Activated CD8-positive, alpha-beta memory T cell treated with anti-CD3 and anti-CD28 coated beads for 1 hour (primary cell): ENCODE results near the gene COL1A2.

Source experiments
- DNase-seq, 2 donors: peaks; one replicate each; pipeline ENCODE4 v3.0.0-alpha.2; 2020; ENCODE audit warnings: low read depth in 1 of 2; ENCODE audit errors: extremely low read depth in 1 of 2

The COL1A2 gene

GRCh38 chr7:94432281-94432670, 37.6 kb downstream of the COL1A2 start:
- DNase-seq: no peak

GRCh38 chr7:94432817-94433216, 38.1 kb downstream of the COL1A2 start:
- DNase-seq: no peak

GRCh38 chr7:94433224-94433623, 38.5 kb downstream of the COL1A2 start:
- DNase-seq: no peak

- no peak for DNase-seq
These were observed 39.3 kb downstream of the COL1A2 start for GRCh38 chr7:94434042-94434441.

GRCh38 chr7:94436018-94436604, 41.4 kb downstream of the COL1A2 start:
- DNase-seq: peak; percentile 6 to 25

GRCh38 chr7:94436700-94437099, 42.0 kb downstream of the COL1A2 start:
- no peak for DNase-seq

- DNase-seq: no peak
These were observed 45.2 kb downstream of the COL1A2 start for GRCh38 chr7:94439893-94440381.

GRCh38 chr7:94440451-94441039, 45.9 kb downstream of the COL1A2 start:
- no peak for DNase-seq

- no peak for DNase-seq
These were observed 46.4 kb downstream of the COL1A2 start for GRCh38 chr7:94441138-94441537.

- no peak for DNase-seq
These were observed 47.9 kb downstream of the COL1A2 start for GRCh38 chr7:94442639-94443038.

GRCh38 chr7:94444813-94445212, 50.1 kb downstream of the COL1A2 start:
- DNase-seq: no peak

- no peak for DNase-seq
These were observed 51.0 kb downstream of the COL1A2 start for GRCh38 chr7:94445696-94446194.

- DNase-seq: no peak
These were observed 51.6 kb downstream of the COL1A2 start for GRCh38 chr7:94446308-94446707.

GRCh38 chr7:94449151-94449725, 54.5 kb downstream of the COL1A2 start:
- DNase-seq: no peak

GRCh38 chr7:94450044-94450697, 55.5 kb downstream of the COL1A2 start:
- no peak for DNase-seq

GRCh38 chr7:94451187-94451586, 56.5 kb downstream of the COL1A2 start:
- DNase-seq: no peak

GRCh38 chr7:94452239-94452638, 57.5 kb downstream of the COL1A2 start:
- no peak for DNase-seq

GRCh38 chr7:94453898-94454297, 59.2 kb downstream of the COL1A2 start:
- DNase-seq: no peak

GRCh38 chr7:94458041-94458440, 63.3 kb downstream of the COL1A2 start:
- no peak for DNase-seq

- no peak for DNase-seq
These were observed 71.8 kb downstream of the COL1A2 start for GRCh38 chr7:94466516-94466915.

- no peak for DNase-seq
These were observed 76.9 kb downstream of the COL1A2 start for GRCh38 chr7:94471604-94472003.

- DNase-seq: no peak
These were observed 77.9 kb downstream of the COL1A2 start for GRCh38 chr7:94472608-94473007.
